Measurements from ENCODE around the gene EPS8L3.

EPS8L3 gene

DNA sequence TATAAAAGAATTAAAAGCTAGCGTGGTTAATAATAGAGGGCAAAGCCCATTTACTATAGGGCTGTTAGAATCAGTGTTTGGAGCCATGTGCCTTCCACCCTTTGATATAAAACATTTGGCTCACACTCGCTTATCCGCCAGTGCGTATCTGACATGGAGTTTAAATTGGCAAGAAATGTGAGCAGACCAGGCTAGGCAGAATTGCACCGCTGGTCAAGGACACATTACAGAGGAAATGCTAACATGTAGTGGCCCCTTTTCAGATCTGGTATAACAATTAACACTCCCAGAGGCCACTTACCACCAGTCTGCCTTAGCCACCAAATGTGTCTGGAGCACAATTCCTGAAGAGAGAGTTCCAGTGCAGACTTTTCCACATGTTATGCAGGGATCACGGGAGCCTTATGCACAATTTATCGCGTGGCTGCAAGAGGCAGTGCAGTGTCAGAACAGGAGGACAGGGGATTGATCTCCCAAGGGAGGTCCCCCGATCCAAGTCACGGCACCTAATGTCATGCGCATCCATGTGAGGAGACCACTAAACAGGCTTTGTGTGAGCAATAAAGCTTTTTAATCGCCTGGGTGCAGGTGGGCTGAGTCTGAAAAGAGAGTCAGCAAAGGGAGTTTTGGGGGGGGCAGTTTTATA, 36.9 kb downstream of the EPS8L3 start:
- no peak overlapping the region for H3K4me3 Mint-ChIP-seq

GRCh38 chr1:109726007-109726406, 37.7 kb downstream of the EPS8L3 start:
- H3K27me3 Mint-ChIP-seq (ENCODE audit: low read depth, poor library complexity): peaks cover 3% of the 10 kb centered on the region
- no peak for DNase-seq
- H3K4me1 Mint-ChIP-seq: peaks cover 6% of the 10 kb centered on the region
- peaks cover 4% of the 10 kb centered on the region for H3K36me3 Mint-ChIP-seq (ENCODE audit: low read depth)
- H3K9me3 Mint-ChIP-seq: peaks cover 23% of the 10 kb centered on the region
- H3K4me3 Mint-ChIP-seq: no peak overlapping the region
- H3K27ac Mint-ChIP-seq: no peak overlapping the region
- TF ChIP-seq, protein P1, sequence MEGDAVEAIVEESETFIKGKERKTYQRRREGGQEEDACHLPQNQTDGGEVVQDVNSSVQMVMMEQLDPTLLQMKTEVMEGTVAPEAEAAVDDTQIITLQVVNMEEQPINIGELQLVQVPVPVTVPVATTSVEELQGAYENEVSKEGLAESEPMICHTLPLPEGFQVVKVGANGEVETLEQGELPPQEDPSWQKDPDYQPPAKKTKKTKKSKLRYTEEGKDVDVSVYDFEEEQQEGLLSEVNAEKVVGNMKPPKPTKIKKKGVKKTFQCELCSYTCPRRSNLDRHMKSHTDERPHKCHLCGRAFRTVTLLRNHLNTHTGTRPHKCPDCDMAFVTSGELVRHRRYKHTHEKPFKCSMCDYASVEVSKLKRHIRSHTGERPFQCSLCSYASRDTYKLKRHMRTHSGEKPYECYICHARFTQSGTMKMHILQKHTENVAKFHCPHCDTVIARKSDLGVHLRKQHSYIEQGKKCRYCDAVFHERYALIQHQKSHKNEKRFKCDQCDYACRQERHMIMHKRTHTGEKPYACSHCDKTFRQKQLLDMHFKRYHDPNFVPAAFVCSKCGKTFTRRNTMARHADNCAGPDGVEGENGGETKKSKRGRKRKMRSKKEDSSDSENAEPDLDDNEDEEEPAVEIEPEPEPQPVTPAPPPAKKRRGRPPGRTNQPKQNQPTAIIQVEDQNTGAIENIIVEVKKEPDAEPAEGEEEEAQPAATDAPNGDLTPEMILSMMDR (IDR thresholded peaks at IDR 0.05): no peak

More for the DNA sequence above, 36.9 kb downstream of the EPS8L3 start:
- no peak for DNase-seq
- Mint-ChIP-seq H3K9me3 (peaks cover 23% of the 10 kb centered on the region), H3K27me3 (ENCODE audit: low read depth, poor library complexity) (peaks cover 3% of the 10 kb centered on the region), H3K4me1 (peaks cover 10% of the 10 kb centered on the region), H3K36me3 (ENCODE audit: low read depth) (peaks cover 4% of the 10 kb centered on the region), H3K27ac (peak overlapping the region; percentile 31)
- TF ChIP-seq, protein P1 (IDR thresholded peaks at IDR 0.05): no peak

GRCh38 chr1:109725510-109725909, 38.2 kb downstream of the EPS8L3 start:
- peaks cover 23% of the 10 kb centered on the region for H3K9me3 Mint-ChIP-seq

DNA sequence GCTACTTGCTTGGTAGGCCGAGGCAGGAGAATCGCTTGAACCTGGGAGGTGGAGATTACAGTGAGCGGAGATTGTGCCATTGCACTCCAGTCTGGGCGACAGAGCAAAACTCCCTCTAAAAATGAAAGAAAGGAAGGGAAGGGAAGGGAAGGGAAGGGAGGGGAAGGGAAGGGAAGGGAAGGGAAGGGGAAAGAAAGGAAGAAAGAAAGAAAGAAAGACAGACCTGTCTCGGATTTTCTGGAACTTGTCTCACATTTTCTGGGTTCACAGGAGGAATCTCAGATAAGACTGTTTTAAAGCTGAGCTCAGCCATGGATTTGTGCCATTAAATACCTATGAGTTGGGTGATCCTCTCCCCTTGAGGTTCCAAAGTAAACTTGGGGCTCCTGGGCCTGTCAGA, 38.8 kb downstream of the EPS8L3 start:
- Mint-ChIP-seq H3K9me3 (peaks cover 23% of the 10 kb centered on the region), H3K27me3 (ENCODE audit: low read depth, poor library complexity) (peaks cover 3% of the 10 kb centered on the region), H3K27ac (no peak overlapping the region), H3K36me3 (ENCODE audit: low read depth) (peaks cover 4% of the 10 kb centered on the region), H3K4me3 (no peak overlapping the region), H3K4me1 (peaks cover 6% of the 10 kb centered on the region)
- no peak for DNase-seq
- TF ChIP-seq, protein P1 (IDR thresholded peaks at IDR 0.05): no peak

More at GRCh38 chr1:109725510-109725909, 38.2 kb downstream of the EPS8L3 start:
- Mint-ChIP-seq H3K27me3 (ENCODE audit: low read depth, poor library complexity) (peaks cover 3% of the 10 kb centered on the region), H3K27ac (no peak overlapping the region), H3K4me3 (no peak overlapping the region), H3K4me1 (peaks cover 6% of the 10 kb centered on the region), H3K36me3 (ENCODE audit: low read depth) (peaks cover 4% of the 10 kb centered on the region)
- DNase-seq: no peak
- TF ChIP-seq, protein P1 (IDR thresholded peaks at IDR 0.05): no peak

GRCh38 chr1:109722908-109723691, 40.6 kb downstream of the EPS8L3 start:
- TF ChIP-seq, protein P1 (IDR thresholded peaks at IDR 0.05): no peak
- no peak for DNase-seq
- Mint-ChIP-seq H3K4me3 (no peak overlapping the region), H3K9me3 (peaks cover 23% of the 10 kb centered on the region), H3K27me3 (ENCODE audit: low read depth, poor library complexity) (peaks cover 5% of the 10 kb centered on the region), H3K27ac (no peak overlapping the region), H3K36me3 (ENCODE audit: low read depth) (peaks cover 4% of the 10 kb centered on the region), H3K4me1 (peaks cover 6% of the 10 kb centered on the region)
